ENCODE data around the gene STK38L. TPM values are rescaled to one million over a fixed set of nuclear protein-coding genes. Genes with fewer than 3 reads are reported as not detected.

Gene STK38L
- total RNA-seq, 1 experiment from 2014 or later: 25.5 TPM

DNA sequence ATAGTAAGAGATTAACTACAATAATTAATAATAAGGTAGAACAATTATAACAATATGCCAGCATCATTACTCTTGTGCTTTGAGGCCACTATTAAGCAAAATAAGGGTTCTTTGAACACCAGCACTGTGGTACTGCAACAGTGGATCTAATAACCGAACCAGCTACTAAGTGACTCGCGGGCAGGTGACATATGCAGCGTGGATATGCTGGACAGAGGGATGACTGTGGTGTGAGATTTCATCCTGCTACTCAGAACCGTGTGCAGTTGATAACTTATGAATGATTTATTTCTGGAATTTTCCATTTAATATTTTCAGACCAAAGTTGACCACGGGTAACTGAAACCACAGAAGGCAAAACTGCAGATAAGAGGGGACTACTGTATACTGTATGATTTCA lies 123.0 kb downstream of the STK38L start:
- in situ Hi-C loops (cut with HindIII; ENCODE audit: low pct_unique_long_range_greater_than_20kb, low sequenced_read_pairs): no loop called here
- DNase-seq (ENCODE audit: low read depth): no peak

Other genes starting within 250 kb of the STK38L start
- 252 and 308 TPM in 2 replicates for gene TM7SF3, start 229.9 kb upstream of the STK38L start, total RNA-seq (2014; rRNA removed; shearing (Covaris generic); ENCODE audit: low replicate concordance)
- gene MED21, start 221.7 kb upstream of the STK38L start, total RNA-seq (2014; rRNA removed; shearing (Covaris generic); ENCODE audit: low replicate concordance): 31.2 and 32.2 TPM in 2 replicates
- not detected in 2 replicates for gene C12orf71, start 161.7 kb upstream of the STK38L start, total RNA-seq (2014; rRNA removed; shearing (Covaris generic); ENCODE audit: low replicate concordance)
- gene BMAL2, start 88.5 kb downstream of the STK38L start, total RNA-seq (2014; rRNA removed; shearing (Covaris generic); ENCODE audit: low replicate concordance): 19.6 and 23.5 TPM in 2 replicates
- gene SMCO2, start 202.4 kb downstream of the STK38L start, total RNA-seq (2014; rRNA removed; shearing (Covaris generic); ENCODE audit: low replicate concordance): 0.78 TPM in 1 of 2 replicates, not detected in the other

Data from Caki2 (cell line).